IMR-90 (cell line): ENCODE results near the gene MYO1H. TPM values are rescaled to one million over a fixed set of nuclear protein-coding genes. Genes with fewer than 3 reads are reported as not detected.

ENCODE experiments used
- ATAC-seq: fragments of 200-7000 bp; cut with Tn5 transposase; 2 replicates; pipeline ENCODE4 v1.9.1; 2020; ENCODE audit warnings: low read depth, mild to moderate bottlenecking, moderate library complexity
- BruUV-seq: library from RNA; stranded (reverse); fragments of 400-500 nt; replicated peaks from 2 replicates; lab custom pipeline; 2021; lab: Mats Ljungman, UMichigan
- CTCF ChIA-PET: fragments of 300-600 bp; formaldehyde crosslinking; extraction: SDS; loops from one replicate; lab custom pipeline; 2021; ENCODE audit warnings: antibody characterized with exemption; lab: Yijun Ruan, JAX
- POLR2A ChIA-PET: fragments of 300-600 bp; sonication (Branson Sonifier 250); formaldehyde crosslinking; loops from one replicate; lab custom pipeline; 2022; ENCODE audit warnings: antibody characterized with exemption; ENCODE audit not compliant: unreplicated experiment; lab: Charles Lee
- DNase-seq: peaks from one replicate; pipeline ENCODE4 v3.0.0; 2013
- H2AFZ ChIP-seq: replicated peaks from 2 replicates; pipeline ENCODE3; 2013; ENCODE audit warnings: low read length, mild to moderate bottlenecking; ENCODE audit not compliant: poor library complexity
- H2AK5ac ChIP-seq: 2 replicates; pipeline ENCODE4 v1.6.1; 2013; ENCODE audit warnings: low read depth, low read length, inconsistent platforms
- H2AK9ac ChIP-seq: replicated peaks from 2 replicates; pipeline ENCODE3; 2013; ENCODE audit warnings: mild to moderate bottlenecking, low read depth, low read length, moderate library complexity; ENCODE audit not compliant: poor library complexity
- H2BK120ac ChIP-seq: 2 replicates; pipeline ENCODE4 v1.6.1; 2013; ENCODE audit warnings: low read depth, low read length, inconsistent platforms
- H2BK15ac ChIP-seq: 3 replicates; pipeline ENCODE4 v1.6.1; 2013; ENCODE audit warnings: low read depth, low read length, inconsistent platforms
- H2BK20ac ChIP-seq: 2 replicates; pipeline ENCODE4 v1.6.1; 2013; ENCODE audit warnings: low read depth, mild to moderate bottlenecking, inconsistent platforms, low read length, moderate library complexity
- H2BK5ac ChIP-seq: 2 replicates; pipeline ENCODE4 v1.6.1; 2013; ENCODE audit warnings: mild to moderate bottlenecking, low read depth, low read length, inconsistent platforms; ENCODE audit not compliant: poor library complexity, severe bottlenecking
- H3K14ac ChIP-seq: replicated peaks from 2 replicates; pipeline ENCODE4 v1.6.1; 2013; ENCODE audit warnings: low read depth, low read length, inconsistent platforms
- H3K18ac ChIP-seq: 2 replicates; pipeline ENCODE4 v1.6.1; 2013; ENCODE audit warnings: low read depth, low read length, control low read depth
- H3K23ac ChIP-seq: 2 replicates; pipeline ENCODE4 v1.6.1; 2013; ENCODE audit warnings: low read depth, low read length, inconsistent platforms
- H3K27ac ChIP-seq: 2 replicates; pipeline ENCODE4 v1.5.1; 2013; ENCODE audit warnings: mild to moderate bottlenecking, control low read depth, low read length; ENCODE audit not compliant: insufficient read depth
- H3K27me3 ChIP-seq: 2 replicates; pipeline ENCODE4 v1.6.1; 2013; ENCODE audit warnings: low read length; ENCODE audit not compliant: control insufficient read depth, insufficient read depth
- H3K36me3 ChIP-seq: 2 replicates; pipeline ENCODE4 v1.6.1; 2013; ENCODE audit warnings: low read length, mixed read lengths; ENCODE audit not compliant: control insufficient read depth, insufficient read depth
- H3K4ac ChIP-seq: 2 replicates; pipeline ENCODE4 v1.6.1; 2013; ENCODE audit warnings: low read depth, low read length, inconsistent platforms
- H3K4me1 ChIP-seq: 2 replicates; pipeline ENCODE4 v1.6.1; 2013; ENCODE audit warnings: low read length, mixed read lengths; ENCODE audit not compliant: control insufficient read depth, insufficient read depth
- H3K4me2 ChIP-seq: 2 replicates; pipeline ENCODE4 v1.6.1; 2013; ENCODE audit warnings: low read depth, mild to moderate bottlenecking, control low read depth, low read length, moderate library complexity
- H3K4me3 ChIP-seq: 2 replicates; pipeline ENCODE4 v1.5.1; 2013; ENCODE audit warnings: low read depth, mild to moderate bottlenecking, control low read depth, low read length, moderate library complexity; ENCODE audit not compliant: insufficient read depth
- H3K56ac ChIP-seq: 2 replicates; pipeline ENCODE4 v1.6.1; 2013; ENCODE audit warnings: low read length, inconsistent platforms; ENCODE audit not compliant: insufficient read depth; ENCODE audit errors: extremely low read depth
- H3K79me1 ChIP-seq, 2 experiments: 2 replicates each; pipeline ENCODE4 v1.6.1; 2013; ENCODE audit warnings: low read length in 2 of 2, inconsistent platforms in 1 of 2, low read depth in 1 of 2
- H3K9ac ChIP-seq: 2 replicates; pipeline ENCODE4 v1.6.1; 2013; ENCODE audit warnings: low read depth, low read length, control low read depth
- H3K9me1 ChIP-seq: 2 replicates; pipeline ENCODE4 v1.6.1; 2013; ENCODE audit warnings: low read length, inconsistent platforms; ENCODE audit not compliant: insufficient read depth
- H3K9me3 ChIP-seq: 2 replicates; pipeline ENCODE4 v1.6.1; 2013; ENCODE audit warnings: low read length; ENCODE audit not compliant: control insufficient read depth, insufficient read depth
- H4K20me1 ChIP-seq: 2 replicates; pipeline ENCODE4 v1.6.1; 2013; ENCODE audit warnings: low read length, inconsistent platforms; ENCODE audit not compliant: insufficient read depth
- H4K5ac ChIP-seq: 2 replicates; pipeline ENCODE4 v1.6.1; 2013; ENCODE audit warnings: mild to moderate bottlenecking, low read depth, low read length, control low read depth
- H4K8ac ChIP-seq, 2 experiments: 2 replicates each; pipeline ENCODE4 v1.6.1; 2013; ENCODE audit warnings: low read depth in 2 of 2, low read length in 2 of 2, control low read depth in 1 of 2, inconsistent platforms in 1 of 2
- H4K91ac ChIP-seq: 2 replicates; pipeline ENCODE4 v1.6.1; 2013; ENCODE audit warnings: low read depth, low read length, inconsistent platforms; ENCODE audit not compliant: insufficient read depth
- BHLHE40 ChIP-seq: fragments of 150-350 bp; IDR thresholded peaks from 2 replicates; pipeline ENCODE4 v1.6.1; 2016; ENCODE audit warnings: mild to moderate bottlenecking, low read depth, low read length
- CEBPB ChIP-seq: IDR thresholded peaks from 2 replicates; pipeline ENCODE4 v1.6.1; 2012; ENCODE audit warnings: low read depth, low read length, improper control_type of control experiment
- CHD1 ChIP-seq: IDR thresholded peaks from 2 replicates; pipeline ENCODE4 v1.6.1; 2012; ENCODE audit warnings: low read depth, low read length, improper control_type of control experiment
- CTCF ChIP-seq: conservative IDR thresholded peaks from 2 replicates; pipeline ENCODE4 v1.5.1; 2012; ENCODE audit warnings: mild to moderate bottlenecking, low read depth, low read length, improper control_type of control experiment
- MAFK ChIP-seq: IDR thresholded peaks from 2 replicates; pipeline ENCODE4 v1.6.1; 2012; ENCODE audit warnings: low read depth, low read length, improper control_type of control experiment
- NFE2L2 ChIP-seq: fragments of 150-350 bp; IDR thresholded peaks from 2 replicates; pipeline ENCODE4 v1.6.1; 2016; ENCODE audit warnings: low read depth, mild to moderate bottlenecking, low read length
- POLR2A ChIP-seq: IDR thresholded peaks from 2 replicates; pipeline ENCODE4 v1.6.1; 2012; ENCODE audit warnings: mild to moderate bottlenecking, low read depth, low read length
- RCOR1 ChIP-seq: IDR thresholded peaks from 2 replicates; pipeline ENCODE4 v1.6.1; 2012; ENCODE audit warnings: mild to moderate bottlenecking, low read length, improper control_type of control experiment; ENCODE audit not compliant: insufficient replicate concordance
- RFX5 ChIP-seq: IDR thresholded peaks from 2 replicates; pipeline ENCODE4 v1.8.0; 2012; ENCODE audit warnings: low read depth, mild to moderate bottlenecking, low read length, moderate library complexity
- SMC3 ChIP-seq: fragments of 150-350 bp; IDR thresholded peaks from 2 replicates; pipeline ENCODE4 v1.6.1; 2016; ENCODE audit warnings: low read depth, mild to moderate bottlenecking, antibody characterized with exemption, low read length, moderate library complexity
- USF2 ChIP-seq: fragments of 150-350 bp; IDR thresholded peaks from 2 replicates; pipeline ENCODE4 v1.6.1; 2017; ENCODE audit warnings: mild to moderate bottlenecking, antibody characterized with exemption, low read length, low read depth
- WGBS, 2 experiments: methylation state at CpG; one replicate each; pipeline versions ENCODE4 v1.1.5 to v1.1.7; 2013; ENCODE audit warnings: missing lambda C conversion rate in 2 of 2; ENCODE audit not compliant: insufficient read length in 1 of 2; ENCODE audit errors: extremely low coverage in 2 of 2; 5-methylcytosine and 5-hydroxymethylcytosine counted together
- dilution Hi-C: fragments of 300-500 bp; cut with HindIII; formaldehyde crosslinking; loops from one replicate; pipeline ENCODE4 v1.14.3; 2018; ENCODE audit warnings: low sequenced_read_pairs; ENCODE audit not compliant: unreplicated experiment
- in situ Hi-C: fragments of 300-500 bp; cut with MboI; formaldehyde crosslinking; loops from 3 replicates; pipeline ENCODE4 v1.14.3; 2019; ENCODE audit warnings: low sequenced_read_pairs, inconsistent platforms, mixed read lengths
- intact Hi-C: fragments of 100-400 bp; cut with micrococcal nuclease; formaldehyde crosslinking; loops from 2 replicates; pipeline ENCODE4 v1.10.0; 2022
- polyA plus RNA-seq, 3 experiments: library from polyadenylated mRNA; depleted of rRNA; stranded (reverse); fragments of >200 nt; gene quantifications; 2 replicates each; pipeline ENCODE4 v1.2.3, GENCODE V29; 2012; ENCODE audit warnings: low replicate concordance in 1 of 3
- total RNA-seq: library from RNA; depleted of rRNA; stranded (reverse); fragments of >200 nt; gene quantifications from 2 replicates; pipeline ENCODE4 v1.2.3, GENCODE V29; 2012
- TF ChIP-seq, protein P1 (sequence below): fragments of 150-350 bp; IDR thresholded peaks from 2 replicates; pipeline ENCODE4 v1.6.1; 2016; ENCODE audit warnings: low read depth, mild to moderate bottlenecking, low read length, moderate library complexity, borderline replicate concordance

Gene MYO1H
- total and polyA plus RNA-seq, 2 of the 4 experiments (the other 2 are of a cell fraction) = not detected

DNA sequence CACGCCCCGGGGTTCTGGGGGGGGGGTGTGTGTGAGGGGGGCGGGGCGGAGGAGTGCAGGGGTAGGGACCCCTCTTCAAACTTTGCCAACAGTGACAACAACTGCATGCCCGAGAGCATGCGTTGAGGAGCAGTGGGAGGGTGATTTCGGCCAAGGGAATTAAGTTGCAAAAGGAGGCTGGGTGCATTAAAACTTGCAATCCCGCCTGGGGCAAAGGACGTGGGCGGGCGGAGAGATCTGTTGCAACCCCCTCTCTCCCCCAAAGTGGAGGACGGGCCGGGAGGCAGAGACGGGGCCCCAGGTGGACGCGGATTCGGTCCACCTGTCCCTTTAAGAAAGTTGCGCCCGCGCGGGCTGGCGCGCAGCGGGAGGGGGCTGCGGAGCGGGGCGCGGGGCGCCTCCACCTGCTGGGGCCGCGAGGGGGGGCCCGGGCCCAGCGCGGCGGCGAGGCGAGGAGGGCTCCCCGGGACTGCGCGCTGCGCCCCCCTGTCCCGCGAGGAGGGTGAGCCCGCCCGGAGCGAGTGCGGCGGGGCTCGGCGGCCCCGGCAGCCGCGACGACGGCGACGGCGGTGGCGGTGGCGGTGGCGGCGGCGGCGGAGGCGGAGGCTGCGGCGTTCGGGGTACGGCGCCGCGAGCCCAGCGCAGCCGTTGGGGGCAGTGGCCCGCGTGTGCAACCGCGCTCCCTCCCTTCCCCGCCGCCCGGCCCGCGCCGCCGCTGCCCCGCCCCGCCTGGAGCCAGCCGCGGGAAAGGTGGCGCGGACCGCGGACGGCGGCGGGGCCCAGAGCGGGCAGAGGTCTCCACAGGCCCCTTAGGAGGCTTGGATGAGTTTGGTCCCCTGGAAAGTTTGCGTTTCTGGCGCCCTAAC, 38.1 kb upstream of the MYO1H start:
- no peak overlapping the region for H3K18ac ChIP-seq
- no peak overlapping the region for H3K14ac ChIP-seq
- H4K20me1 ChIP-seq = no peaks in the 10 kb centered on the region
- H2BK120ac ChIP-seq = no peak overlapping the region
- H3K79me1 ChIP-seq = no peaks in the 10 kb centered on the region
- WGBS, 2 experiments = 1% methylated on average over 45 of the region's 99 CpGs; no CpG with 5 or more reads in 1 of the 2 experiments
- H3K23ac ChIP-seq = no peak overlapping the region
- peak overlapping the region; percentile 75 for H2AFZ ChIP-seq
- dilution Hi-C loops = no loop called here
- H2AK9ac ChIP-seq = no peak overlapping the region
- no peak overlapping the region for H3K56ac ChIP-seq
- H3K4ac ChIP-seq = no peak overlapping the region
- H3K27ac ChIP-seq = no peak overlapping the region
- H3K27me3 ChIP-seq = peaks cover 73% of the 10 kb centered on the region
- ATAC-seq = peak; percentile 44
- no peaks in the 10 kb centered on the region; the same call in 1 of the 2 replicates for H3K4me1 ChIP-seq
- no peaks in the 10 kb centered on the region for H3K9me3 ChIP-seq
- H4K8ac ChIP-seq = no peak overlapping the region
- in situ Hi-C loops = no loop called here
- no peak overlapping the region for H2AK5ac ChIP-seq
- no peaks in the 10 kb centered on the region for H3K9me1 ChIP-seq
- no peak overlapping the region for H2BK20ac ChIP-seq
- intact Hi-C loops = no loop called here
- CTCF ChIA-PET = no interaction called here
- H3K4me3 ChIP-seq = no peak overlapping the region; the same call in 1 of the 2 replicates
- DNase-seq = no peak
- no peak overlapping the region for H4K91ac ChIP-seq
- no TSS peak for BruUV-seq
- no peak overlapping the region for H3K9ac ChIP-seq
- POLR2A ChIA-PET = no interaction called here
- H2BK5ac ChIP-seq = no peak overlapping the region
- TF ChIP-seq RFX5 = no peak
- no peak for TF ChIP-seq SMC3
- TF ChIP-seq USF2 = no peak
- TF ChIP-seq CTCF = no peak
- no peak for TF ChIP-seq CEBPB
- TF ChIP-seq CHD1 = no peak
- no peak for TF ChIP-seq MAFK
- TF ChIP-seq NFE2L2 = no peak
- no peak for TF ChIP-seq BHLHE40
- TF ChIP-seq, protein P1, sequence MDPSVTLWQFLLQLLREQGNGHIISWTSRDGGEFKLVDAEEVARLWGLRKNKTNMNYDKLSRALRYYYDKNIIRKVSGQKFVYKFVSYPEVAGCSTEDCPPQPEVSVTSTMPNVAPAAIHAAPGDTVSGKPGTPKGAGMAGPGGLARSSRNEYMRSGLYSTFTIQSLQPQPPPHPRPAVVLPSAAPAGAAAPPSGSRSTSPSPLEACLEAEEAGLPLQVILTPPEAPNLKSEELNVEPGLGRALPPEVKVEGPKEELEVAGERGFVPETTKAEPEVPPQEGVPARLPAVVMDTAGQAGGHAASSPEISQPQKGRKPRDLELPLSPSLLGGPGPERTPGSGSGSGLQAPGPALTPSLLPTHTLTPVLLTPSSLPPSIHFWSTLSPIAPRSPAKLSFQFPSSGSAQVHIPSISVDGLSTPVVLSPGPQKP = no peak
- TF ChIP-seq POLR2A = no peak
- no peak for TF ChIP-seq RCOR1
- H3K4me2 ChIP-seq = peak overlapping the region; percentile 67; the same call in 1 of the 2 replicates
- H2BK15ac ChIP-seq = no peak overlapping the region
- no peak overlapping the region for H4K5ac ChIP-seq
- H3K36me3 ChIP-seq = no peaks in the 10 kb centered on the region
